Measurements from ENCODE around the gene HACD4. TPM values are rescaled to one million over a fixed set of nuclear protein-coding genes. Genes with fewer than 3 reads are reported as not detected.

HACD4 gene
- total RNA-seq, 1 experiment from 2014 or later, result 4.5 TPM

- no peak overlapping the region for H3K4me3 ChIP-seq
- no peaks in the 10 kb centered on the region for H3K9me3 ChIP-seq (ENCODE audit: insufficient read depth, low read depth)
- no peaks in the 10 kb centered on the region for H3K79me2 ChIP-seq (ENCODE audit: low read depth)
- H3K27me3 ChIP-seq (ENCODE audit: insufficient read depth, low read depth), result no peaks in the 10 kb centered on the region
- no peaks in the 10 kb centered on the region for H3F3A ChIP-seq (ENCODE audit: insufficient read depth, low read depth)
- intact Hi-C loops (cut with micrococcal nuclease; ENCODE audit: unreplicated experiment), result no loop called here
- TF ChIP-seq EZH2 (IDR thresholded peaks at IDR 0.05; ENCODE audit: low read depth) (no peak), CTCF (conservative IDR thresholded peaks at IDR 0.05) (no peak)
- H3K4me1 ChIP-seq (replicated peaks; ENCODE audit: insufficient read depth), result 0 out of 2 replicates have a peak, but pooled peaks cover 3% of the 10 kb centered on the region
- H4K20me1 ChIP-seq (ENCODE audit: insufficient read depth), result no peaks in the 10 kb centered on the region
- no peak overlapping the region for H3K4me2 ChIP-seq
- ChIA-PET CTCF (no interaction called here), POLR2A (ENCODE audit: unreplicated experiment) (no interaction called here)
- DNase-seq, result no peak
- no peak overlapping the region for H2AFZ ChIP-seq
- no peaks in the 10 kb centered on the region for H3K9me2 ChIP-seq (ENCODE audit: insufficient read depth)
- no TSS peak for BruUV-seq (replicated peaks)
- no peaks in the 10 kb centered on the region for H3K36me3 ChIP-seq (ENCODE audit: low read depth)
- no peak overlapping the region for H3K27ac ChIP-seq
Observed at GRCh38 chr9:21028466-21028865, 3.0 kb downstream of the HACD4 start.

- Histone ChIP-seq H4K20me1 (ENCODE audit: insufficient read depth) (no peaks in the 10 kb centered on the region), H3K4me1 (replicated peaks; ENCODE audit: insufficient read depth) (0 out of 2 replicates have a peak, but pooled peaks cover 3% of the 10 kb centered on the region), H2AFZ (no peak overlapping the region), H3K36me3 (ENCODE audit: low read depth) (no peaks in the 10 kb centered on the region), H3K27me3 (ENCODE audit: insufficient read depth, low read depth) (no peaks in the 10 kb centered on the region), H3K4me2 (no peak overlapping the region), H3F3A (ENCODE audit: insufficient read depth, low read depth) (no peaks in the 10 kb centered on the region), H3K4me3 (no peak overlapping the region), H3K9me3 (ENCODE audit: insufficient read depth, low read depth) (no peaks in the 10 kb centered on the region), H3K27ac (no peak overlapping the region), H3K79me2 (ENCODE audit: low read depth) (no peaks in the 10 kb centered on the region), H3K9me2 (ENCODE audit: insufficient read depth) (no peaks in the 10 kb centered on the region)
- intact Hi-C loops (cut with micrococcal nuclease; ENCODE audit: unreplicated experiment), result no loop called here
- no TSS peak for BruUV-seq (replicated peaks)
- no peak for TF ChIP-seq CTCF (conservative IDR thresholded peaks at IDR 0.05)
- no peak for TF ChIP-seq EZH2 (IDR thresholded peaks at IDR 0.05; ENCODE audit: low read depth)
- ChIA-PET POLR2A (ENCODE audit: unreplicated experiment) (no interaction called here), CTCF (no interaction called here)
- no peak for DNase-seq
Observed at GRCh38 chr9:21027295-21027694, 4.1 kb downstream of the HACD4 start.

GRCh38 chr9:21023861-21024260 is 7.6 kb downstream of the HACD4 start:
- Histone ChIP-seq H3K4me3 (no peak overlapping the region), H3K9me2 (ENCODE audit: insufficient read depth) (no peaks in the 10 kb centered on the region), H3K4me2 (no peak overlapping the region), H3K9me3 (ENCODE audit: insufficient read depth, low read depth) (no peaks in the 10 kb centered on the region), H3K36me3 (ENCODE audit: low read depth) (no peaks in the 10 kb centered on the region), H2AFZ (no peak overlapping the region), H3F3A (ENCODE audit: insufficient read depth, low read depth) (no peaks in the 10 kb centered on the region), H3K27me3 (ENCODE audit: insufficient read depth, low read depth) (no peaks in the 10 kb centered on the region), H3K79me2 (ENCODE audit: low read depth) (no peaks in the 10 kb centered on the region), H3K4me1 (replicated peaks; ENCODE audit: insufficient read depth) (no peaks in the 10 kb centered on the region), H3K27ac (no peak overlapping the region), H4K20me1 (ENCODE audit: insufficient read depth) (no peaks in the 10 kb centered on the region)
- no TSS peak for BruUV-seq (replicated peaks)
- DNase-seq, result no peak
- ChIA-PET POLR2A (ENCODE audit: unreplicated experiment) (no interaction called here), CTCF (no interaction called here)
- intact Hi-C loops (cut with micrococcal nuclease; ENCODE audit: unreplicated experiment), result no loop called here
- TF ChIP-seq EZH2 (IDR thresholded peaks at IDR 0.05; ENCODE audit: low read depth) (no peak), CTCF (conservative IDR thresholded peaks at IDR 0.05) (no peak)

All from PC-9 (cell line).